Naive thymus-derived CD8-positive, alpha-beta T cell (primary cell): Measurements from ENCODE around the gene ARFGEF2. TPM values are rescaled to one million over a fixed set of nuclear protein-coding genes. Genes with fewer than 3 reads are reported as not detected.
A peak's percentile ranks its signal among the peaks of the same experiment; 100 is the strongest.

Experiments used
- ATAC-seq, 2 donors: fragments of 150-1000 bp; cut with Tn5 transposase in 1 of 2; sonication (Bioruptor Pico), chemical (Tn5 transposase) in 1 of 2; 1 replicate in 1 of 2; 2 replicates in 1 of 2; pipeline ENCODE4 v1.10.0; 2021; ENCODE audit warnings: mild to moderate bottlenecking in 2 of 2, moderate library complexity in 2 of 2
- POLR2A ChIA-PET: fragments of 350-600 bp; sonication (Branson Sonifier 250); formaldehyde crosslinking; loops from one replicate; lab custom pipeline; 2021; ENCODE audit warnings: antibody characterized with exemption; lab: Charles Lee
- DNase-seq, 10 donors: peaks; one replicate each; pipeline versions ENCODE4 v3.0.0 to v3.0.0-alpha.2; 2020 to 2022
- H3K27ac Mint-ChIP-seq, 10 donors: one replicate each; pipeline ENCODE4 v1.8.0; 2020 to 2022; ENCODE audit warnings: mild to moderate bottlenecking in 10 of 10, mixed read lengths in 10 of 10, moderate library complexity in 4 of 10, inconsistent platforms in 1 of 10
- H3K27me3 Mint-ChIP-seq, 5 donors: one replicate each; pipeline ENCODE4 v1.8.0; 2021 to 2022; ENCODE audit warnings: mixed read lengths in 5 of 5
- H3K36me3 Mint-ChIP-seq, 3 donors: one replicate each; pipeline ENCODE4 v1.8.0; 2020 to 2022; ENCODE audit warnings: mixed read lengths in 3 of 3, mild to moderate bottlenecking in 2 of 3, inconsistent platforms in 1 of 3
- H3K4me1 Mint-ChIP-seq, 4 donors: one replicate each; pipeline ENCODE4 v1.8.0; 2021 to 2022; ENCODE audit warnings: mixed read lengths in 4 of 4
- H3K4me3 Mint-ChIP-seq, 10 donors: one replicate each; pipeline ENCODE4 v1.8.0; 2020 to 2022; ENCODE audit warnings: mild to moderate bottlenecking in 10 of 10, mixed read lengths in 10 of 10, moderate library complexity in 6 of 10, inconsistent platforms in 1 of 10
- H3K9me3 Mint-ChIP-seq, 9 donors: one replicate each; pipeline ENCODE4 v1.8.0; 2020 to 2022; ENCODE audit warnings: mixed read lengths in 9 of 9, mild to moderate bottlenecking in 3 of 9, inconsistent platforms in 1 of 9, moderate library complexity in 1 of 9
- polyA plus RNA-seq, 3 donors: library from polyadenylated mRNA; unstranded; fragments of 300-500 nt; fragmentation: Illumina TruSeq; gene quantifications; one replicate each; pipeline ENCODE4 v1.2.3, GENCODE V29; 2021
- total RNA-seq, 8 experiments: library from RNA in 2 of 8; stranded (reverse) in 2 of 8; gene quantifications; one replicate each; pipeline ENCODE4 v1.2.3 and lab custom pipeline; 2021 to 2026

The ARFGEF2 gene
- total and polyA plus RNA-seq, 5 experiments from 2014 or later: 9.4 to 37.0 (median 12.5) TPM

- H3K4me3 Mint-ChIP-seq: no peak overlapping the region
- H3K9me3 Mint-ChIP-seq: peaks cover 0 to 8% (median 0%) of the 10 kb centered on the region in 9 donors
- POLR2A ChIA-PET: interaction anchor here (0.7 to 1.6 kb wide), 7 partner anchors 17 to 249 kb away, joined by 3 to 8 read pairs (median 5); partner anchors contain the start of genes ARFGEF2 and PREX1
- H3K4me1 Mint-ChIP-seq: peaks cover 2 to 22% (median 7%) of the 10 kb centered on the region in 4 donors
- H3K27me3 Mint-ChIP-seq: no peaks in the 10 kb centered on the region
- no peaks in the 10 kb centered on the region for H3K36me3 Mint-ChIP-seq
- DNase-seq (peak; percentile 44 to 81 (median 67)), ATAC-seq (peak; percentile 65 to 69)
- peak overlapping the region in 2 of 10 donors; percentile 51 to 71 for H3K27ac Mint-ChIP-seq
Measured at GRCh38 chr20:48904566-48905296, 16.8 kb upstream of the ARFGEF2 start.

- ATAC-seq (peak in 1 of 2 donors; percentile 23), DNase-seq (no peak)
- peaks cover 0 to 8% (median 0%) of the 10 kb centered on the region in 9 donors for H3K9me3 Mint-ChIP-seq
- H3K27me3 Mint-ChIP-seq: no peaks in the 10 kb centered on the region
- no peaks in the 10 kb centered on the region for H3K36me3 Mint-ChIP-seq
- H3K4me3 Mint-ChIP-seq: no peak overlapping the region
- peaks cover 2 to 27% (median 7%) of the 10 kb centered on the region in 4 donors for H3K4me1 Mint-ChIP-seq
- no peak overlapping the region for H3K27ac Mint-ChIP-seq
- POLR2A ChIA-PET: interaction anchor here (0.7 to 1.6 kb wide), 7 partner anchors 16 to 249 kb away, joined by 3 to 8 read pairs (median 5); partner anchors contain the start of genes ARFGEF2 and PREX1
Measured at GRCh38 chr20:48905297-48905647, 16.2 kb upstream of the ARFGEF2 start.

GRCh38 chr20:48906221-48906877, 15.2 kb upstream of the ARFGEF2 start:
- Mint-ChIP-seq H3K27me3 (peaks cover 0 to 6% (median 0%) of the 10 kb centered on the region in 5 donors), H3K4me1 (peaks cover 2 to 33% (median 7%) of the 10 kb centered on the region in 4 donors), H3K27ac (no peak overlapping the region), H3K36me3 (no peaks in the 10 kb centered on the region), H3K9me3 (peaks cover 0 to 8% (median 0%) of the 10 kb centered on the region in 9 donors), H3K4me3 (no peak overlapping the region)
- ATAC-seq (no peak), DNase-seq (no peak)
- POLR2A ChIA-PET: interaction anchor here (0.6 to 0.8 kb wide), 2 partner anchors 58 to 250 kb away, joined by 3 read pairs; no protein-coding TSS in a partner anchor

- Mint-ChIP-seq H3K27me3 (peaks cover 0 to 13% (median 0%) of the 10 kb centered on the region in 5 donors), H3K27ac (no peak overlapping the region), H3K4me1 (peaks cover 2 to 42% (median 7%) of the 10 kb centered on the region in 4 donors), H3K9me3 (peaks cover 0 to 8% (median 0%) of the 10 kb centered on the region in 9 donors), H3K36me3 (no peaks in the 10 kb centered on the region), H3K4me3 (no peak overlapping the region)
- ATAC-seq (no peak), DNase-seq (no peak)
- POLR2A ChIA-PET: interaction anchor here (0.7 to 0.9 kb wide), 2 partner anchors 11 to 841 kb away, joined by 3 to 5 read pairs; no protein-coding TSS in a partner anchor
Measured at GRCh38 chr20:48908656-48909319, 12.7 kb upstream of the ARFGEF2 start.

GRCh38 chr20:48909910-48910309, 11.6 kb upstream of the ARFGEF2 start:
- Mint-ChIP-seq H3K36me3 (no peaks in the 10 kb centered on the region), H3K27ac (peak overlapping the region in 2 of 10 donors; percentile 28 to 78), H3K4me1 (peaks cover 0 to 35% (median 3%) of the 10 kb centered on the region in 4 donors), H3K4me3 (no peak overlapping the region), H3K27me3 (peaks cover 0 to 13% (median 0%) of the 10 kb centered on the region in 5 donors), H3K9me3 (peaks cover 0 to 8% (median 0%) of the 10 kb centered on the region in 9 donors)
- POLR2A ChIA-PET: interaction anchor here (0.7 kb wide), 1 partner anchor 112 kb away, joined by 3 read pairs; no protein-coding TSS in a partner anchor
- no peak for ATAC-seq
- no peak for DNase-seq

- peak; percentile 65 to 92 for ATAC-seq
- Mint-ChIP-seq H3K9me3 (peaks cover 0 to 8% (median 0%) of the 10 kb centered on the region in 9 donors), H3K27me3 (peaks cover 0 to 13% (median 0%) of the 10 kb centered on the region in 5 donors), H3K4me1 (peaks cover 0 to 34% (median 0%) of the 10 kb centered on the region in 4 donors), H3K27ac (peak overlapping the region in 4 of 10 donors; percentile 30 to 78 (median 68)), H3K4me3 (no peak overlapping the region), H3K36me3 (no peaks in the 10 kb centered on the region)
- peak in 5 of 10 donors; percentile 7 to 35 (median 22) for DNase-seq
- POLR2A ChIA-PET: no interaction called here
Measured at GRCh38 chr20:48910347-48910781, 11.1 kb upstream of the ARFGEF2 start.

- H3K36me3 Mint-ChIP-seq: no peaks in the 10 kb centered on the region
- peak overlapping the region in 1 of 10 donors; percentile 45 for H3K4me3 Mint-ChIP-seq
- peak in 1 of 10 donors; percentile 22 for DNase-seq
- H3K27ac Mint-ChIP-seq: no peak overlapping the region
- POLR2A ChIA-PET: no interaction called here
- H3K27me3 Mint-ChIP-seq: peaks cover 0 to 13% (median 0%) of the 10 kb centered on the region in 5 donors
- H3K9me3 Mint-ChIP-seq: peaks cover 0 to 8% (median 0%) of the 10 kb centered on the region in 9 donors
- peaks cover 0 to 34% (median 0%) of the 10 kb centered on the region in 4 donors for H3K4me1 Mint-ChIP-seq
- peak in 1 of 2 donors; percentile 52 for ATAC-seq
Measured at GRCh38 chr20:48912065-48912464, 9.4 kb upstream of the ARFGEF2 start.

- DNase-seq (no peak), ATAC-seq (no peak)
- Mint-ChIP-seq H3K27ac (peak overlapping the region in 1 of 10 donors; percentile 28), H3K4me1 (peaks cover 12 to 20% (median 16%) of the 10 kb centered on the region in 4 donors), H3K36me3 (no peaks in the 10 kb centered on the region), H3K27me3 (peaks cover 0 to 4% (median 0%) of the 10 kb centered on the region in 5 donors), H3K4me3 (no peak overlapping the region), H3K9me3 (no peaks in the 10 kb centered on the region)
- POLR2A ChIA-PET: no interaction called here
Measured at GRCh38 chr20:48916699-48917098, 4.8 kb upstream of the ARFGEF2 start.

- Mint-ChIP-seq H3K27me3 (no peaks in the 10 kb centered on the region), H3K9me3 (no peaks in the 10 kb centered on the region), H3K4me3 (peak overlapping the region in 8 of 10 donors; percentile 19 to 99 (median 79)), H3K27ac (peak overlapping the region in 5 of 10 donors; percentile 13 to 97 (median 22)), H3K36me3 (no peaks in the 10 kb centered on the region), H3K4me1 (peaks cover 26 to 43% (median 37%) of the 10 kb centered on the region in 4 donors)
- ATAC-seq (no peak), DNase-seq (no peak)
- POLR2A ChIA-PET: interaction anchor here (0.8 kb wide), 1 partner anchor 11 kb away, joined by 3 read pairs; no protein-coding TSS in a partner anchor
Measured at GRCh38 chr20:48919336-48919881, 2.1 kb upstream of the ARFGEF2 start.

GRCh38 chr20:48919882-48920526, 1.5 kb upstream of the ARFGEF2 start:
- no peaks in the 10 kb centered on the region for H3K36me3 Mint-ChIP-seq
- DNase-seq (no peak), ATAC-seq (no peak)
- no peaks in the 10 kb centered on the region for H3K27me3 Mint-ChIP-seq
- POLR2A ChIA-PET: interaction anchor here (0.8 kb wide), 1 partner anchor 11 kb away, joined by 3 read pairs; no protein-coding TSS in a partner anchor
- peak overlapping the region; percentile 92 to 100 (median 98) for H3K4me3 Mint-ChIP-seq
- peaks cover 28 to 48% (median 42%) of the 10 kb centered on the region in 4 donors for H3K4me1 Mint-ChIP-seq
- H3K27ac Mint-ChIP-seq: peak overlapping the region; percentile 83 to 100 (median 98)
- no peaks in the 10 kb centered on the region for H3K9me3 Mint-ChIP-seq

- DNase-seq: peak in 1 of 10 donors; percentile 5
- POLR2A ChIA-PET: no interaction called here
- peak overlapping the region; percentile 93 to 100 (median 98) for H3K27ac Mint-ChIP-seq
- no peak for ATAC-seq
- peak overlapping the region; percentile 92 to 100 (median 98) for H3K4me3 Mint-ChIP-seq
- H3K4me1 Mint-ChIP-seq: peaks cover 28 to 54% (median 45%) of the 10 kb centered on the region in 4 donors
- no peaks in the 10 kb centered on the region for H3K36me3 Mint-ChIP-seq
- H3K27me3 Mint-ChIP-seq: no peaks in the 10 kb centered on the region
- H3K9me3 Mint-ChIP-seq: no peaks in the 10 kb centered on the region
Measured at GRCh38 chr20:48920527-48921167, 864 bp upstream of the ARFGEF2 start.
